HUES6 (cell line): ENCODE data around the gene DNAJC10.

Source experiments
- H3K27ac ChIP-seq: 2 replicates; pipeline ENCODE4 v1.7.0; 2013; ENCODE audit warnings: low read depth, mild to moderate bottlenecking, low read length, inconsistent platforms
- H3K27me3 ChIP-seq: 2 replicates; pipeline ENCODE4 v1.6.1; 2013; ENCODE audit warnings: low read length; ENCODE audit not compliant: control insufficient read depth, insufficient read depth
- H3K36me3 ChIP-seq: 2 replicates; pipeline ENCODE4 v1.6.1; 2013; ENCODE audit warnings: low read length; ENCODE audit not compliant: control insufficient read depth, insufficient read depth
- H3K4me1 ChIP-seq: 2 replicates; pipeline ENCODE4 v1.6.1; 2013; ENCODE audit warnings: low read length; ENCODE audit not compliant: control insufficient read depth, insufficient read depth
- H3K4me3 ChIP-seq: 2 replicates; pipeline ENCODE4 v1.5.1; 2013; ENCODE audit warnings: low read depth, low read length
- H3K9ac ChIP-seq: one replicate; pipeline ENCODE4 v1.6.1; 2013; ENCODE audit warnings: mild to moderate bottlenecking, low read length
- H3K9me3 ChIP-seq: 2 replicates; pipeline ENCODE4 v1.6.1; 2013; ENCODE audit warnings: low read depth, low read length; ENCODE audit not compliant: control insufficient read depth, insufficient read depth

Gene DNAJC10

GRCh38 chr2:182784777-182785176 is 68.7 kb downstream of the DNAJC10 start:
- Histone ChIP-seq H3K9ac (no peak overlapping the region), H3K4me3 (no peak overlapping the region), H3K27me3 (no peaks in the 10 kb centered on the region)

GRCh38 chr2:182792441-182792840 is 76.4 kb downstream of the DNAJC10 start:
- Histone ChIP-seq H3K9ac (no peak overlapping the region), H3K4me3 (no peak overlapping the region), H3K36me3 (no peaks in the 10 kb centered on the region)

More at GRCh38 chr2:182784777-182785176, 68.7 kb downstream of the DNAJC10 start:
- Histone ChIP-seq H3K27ac (no peak overlapping the region), H3K9me3 (no peaks in the 10 kb centered on the region), H3K4me1 (no peaks in the 10 kb centered on the region), H3K36me3 (peaks cover 12% of the 10 kb centered on the region)

GRCh38 chr2:182798736-182799135 is 82.7 kb downstream of the DNAJC10 start:
- Histone ChIP-seq H3K27me3 (no peaks in the 10 kb centered on the region), H3K4me3 (no peak overlapping the region), H3K36me3 (no peaks in the 10 kb centered on the region), H3K9me3 (no peaks in the 10 kb centered on the region), H3K4me1 (peaks cover 2% of the 10 kb centered on the region; the same call in 1 of the 2 replicates), H3K9ac (no peak overlapping the region), H3K27ac (no peak overlapping the region)

More at GRCh38 chr2:182792441-182792840, 76.4 kb downstream of the DNAJC10 start:
- H3K27ac ChIP-seq = no peak overlapping the region
- no peaks in the 10 kb centered on the region for H3K27me3 ChIP-seq
- H3K9me3 ChIP-seq = no peaks in the 10 kb centered on the region
- H3K4me1 ChIP-seq = peaks cover 4% of the 10 kb centered on the region; the same call in 1 of the 2 replicates

GRCh38 chr2:182804128-182804527 is 88.1 kb downstream of the DNAJC10 start:
- Histone ChIP-seq H3K9me3 (no peaks in the 10 kb centered on the region), H3K4me1 (no peaks in the 10 kb centered on the region), H3K36me3 (no peaks in the 10 kb centered on the region), H3K27me3 (no peaks in the 10 kb centered on the region), H3K4me3 (no peak overlapping the region), H3K9ac (no peak overlapping the region), H3K27ac (no peak overlapping the region)

GRCh38 chr2:182807319-182807718 is 91.3 kb downstream of the DNAJC10 start:
- H3K4me1 ChIP-seq = 0 out of 2 replicates have a peak, but pooled peaks cover 1% of the 10 kb centered on the region
- no peaks in the 10 kb centered on the region for H3K36me3 ChIP-seq
- H3K9ac ChIP-seq = no peak overlapping the region
- no peak overlapping the region for H3K4me3 ChIP-seq
- no peak overlapping the region for H3K27ac ChIP-seq
- H3K9me3 ChIP-seq = no peaks in the 10 kb centered on the region
- H3K27me3 ChIP-seq = no peaks in the 10 kb centered on the region

- no peak overlapping the region for H3K27ac ChIP-seq
- H3K9me3 ChIP-seq = no peaks in the 10 kb centered on the region
- H3K36me3 ChIP-seq = no peaks in the 10 kb centered on the region
- no peak overlapping the region for H3K4me3 ChIP-seq
- 0 out of 2 replicates have a peak, but pooled peaks cover 4% of the 10 kb centered on the region for H3K4me1 ChIP-seq
- no peak overlapping the region for H3K9ac ChIP-seq
- no peaks in the 10 kb centered on the region for H3K27me3 ChIP-seq
Measured at GRCh38 chr2:182810087-182810486, 94.0 kb downstream of the DNAJC10 start.

GRCh38 chr2:182814380-182814779 is 98.3 kb downstream of the DNAJC10 start:
- Histone ChIP-seq H3K9ac (no peak overlapping the region), H3K27ac (no peak overlapping the region), H3K4me1 (peaks cover 26% of the 10 kb centered on the region), H3K27me3 (no peaks in the 10 kb centered on the region), H3K36me3 (no peaks in the 10 kb centered on the region), H3K9me3 (no peaks in the 10 kb centered on the region), H3K4me3 (no peak overlapping the region)

- H3K36me3 ChIP-seq = no peaks in the 10 kb centered on the region
- H3K27me3 ChIP-seq = no peaks in the 10 kb centered on the region
- no peak overlapping the region for H3K9ac ChIP-seq
- no peak overlapping the region for H3K4me3 ChIP-seq
- no peak overlapping the region for H3K27ac ChIP-seq
- no peaks in the 10 kb centered on the region for H3K9me3 ChIP-seq
- H3K4me1 ChIP-seq = peaks cover 31% of the 10 kb centered on the region
Measured at GRCh38 chr2:182814804-182815203, 98.7 kb downstream of the DNAJC10 start.

GRCh38 chr2:182816866-182817265 is 100.8 kb downstream of the DNAJC10 start:
- Histone ChIP-seq H3K4me3 (no peak overlapping the region), H3K27ac (no peak overlapping the region), H3K27me3 (no peaks in the 10 kb centered on the region), H3K36me3 (no peaks in the 10 kb centered on the region), H3K9me3 (no peaks in the 10 kb centered on the region), H3K4me1 (peaks cover 33% of the 10 kb centered on the region), H3K9ac (no peak overlapping the region)

GRCh38 chr2:182817558-182817957 is 101.5 kb downstream of the DNAJC10 start:
- H3K9ac ChIP-seq = no peak overlapping the region
- H3K27me3 ChIP-seq = no peaks in the 10 kb centered on the region
- no peaks in the 10 kb centered on the region for H3K36me3 ChIP-seq
- peaks cover 29% of the 10 kb centered on the region for H3K4me1 ChIP-seq
- no peak overlapping the region for H3K4me3 ChIP-seq
- H3K9me3 ChIP-seq = no peaks in the 10 kb centered on the region
- H3K27ac ChIP-seq = no peak overlapping the region

GRCh38 chr2:182818501-182818900 is 102.4 kb downstream of the DNAJC10 start:
- Histone ChIP-seq H3K4me1 (peaks cover 29% of the 10 kb centered on the region), H3K36me3 (no peaks in the 10 kb centered on the region), H3K4me3 (0 out of 2 replicates have a peak overlapping the region, but pooled peaks have one; percentile 7), H3K27ac (0 out of 2 replicates have a peak overlapping the region, but pooled peaks have one; percentile 35), H3K9ac (no peak overlapping the region), H3K9me3 (no peaks in the 10 kb centered on the region), H3K27me3 (no peaks in the 10 kb centered on the region)
